B cell (primary cell): ENCODE results near the gene ARHGAP11A. TPM values are rescaled to one million over a fixed set of nuclear protein-coding genes. Genes with fewer than 3 reads are reported as not detected.

Experiments used
- ATAC-seq: fragments of 200-7000 bp; cut with Tn5 transposase; one replicate; pipeline ENCODE4 v1.10.0; 2021; ENCODE audit warnings: low read depth, mild to moderate bottlenecking, moderate number of reproducible peaks, moderate library complexity
- CTCF ChIA-PET: fragments of 350-600 bp; sonication (Branson Sonifier 250); formaldehyde crosslinking; loops from one replicate; lab custom pipeline; 2021; ENCODE audit warnings: antibody characterized with exemption, inconsistent platforms; lab: Charles Lee
- POLR2A ChIA-PET: fragments of 350-600 bp; sonication (Branson Sonifier 250); formaldehyde crosslinking; loops from one replicate; lab custom pipeline; 2021; ENCODE audit warnings: antibody characterized with exemption; lab: Charles Lee
- DNase-seq: peaks from one replicate; pipeline ENCODE4 v3.0.0; 2013
- H2AFZ ChIP-seq: 2 replicates; pipeline ENCODE4 v1.6.1; 2012; ENCODE audit warnings: mild to moderate bottlenecking, low read depth, low read length; ENCODE audit not compliant: insufficient read depth, poor library complexity, severe bottlenecking
- H3K27ac ChIP-seq, 2 donors: 1 replicate in 1 of 2; 2 replicates in 1 of 2; pipeline ENCODE4 v1.5.1; 2012 to 2013; ENCODE audit warnings: low read length in 2 of 2, mild to moderate bottlenecking in 2 of 2, moderate library complexity in 1 of 2
- H3K27me3 ChIP-seq, 4 experiments: fragments of 200-600 bp in 1 of 4; sonication (generic) in 1 of 4; replicated peaks in 1 of 4; 1 replicate in 2 of 4; 2 replicates in 2 of 4; pipeline versions ENCODE4 v1.6.1 to v1.7.0; 2013 to 2016; ENCODE audit warnings: low read length in 3 of 4, mild to moderate bottlenecking in 2 of 4, mixed read lengths in 1 of 4, moderate library complexity in 1 of 4; ENCODE audit not compliant: insufficient read depth in 4 of 4, control insufficient read depth in 3 of 4; ENCODE audit errors: control extremely low read depth in 1 of 4
- H3K36me3 ChIP-seq, 2 experiments: replicated peaks in 1 of 2; 1 replicate in 1 of 2; 2 replicates in 1 of 2; pipeline versions ENCODE4 v1.6.1 to v1.7.1; 2013; ENCODE audit warnings: low read length in 1 of 2; ENCODE audit not compliant: insufficient read depth in 2 of 2, control insufficient read depth in 1 of 2; ENCODE audit errors: control extremely low read depth in 1 of 2, extremely low read depth in 1 of 2
- H3K4me1 ChIP-seq, 2 donors: fragments of 200-600 bp in 1 of 2; sonication (generic) in 1 of 2; 1 replicate in 1 of 2; 2 replicates in 1 of 2; pipeline versions ENCODE4 v1.5.1 to v1.6.1; 2013 to 2017; ENCODE audit warnings: low read length in 2 of 2; ENCODE audit not compliant: control insufficient read depth in 2 of 2, insufficient read depth in 2 of 2
- H3K4me2 ChIP-seq: replicated peaks from 2 replicates; pipeline ENCODE3; 2012; ENCODE audit warnings: mild to moderate bottlenecking, low read depth, low read length; ENCODE audit not compliant: poor library complexity, severe bottlenecking
- H3K4me3 ChIP-seq, 5 experiments: fragments of 200-600 bp in 1 of 5; sonication (generic) in 1 of 5; 1 replicate in 3 of 5; 2 replicates in 2 of 5; pipeline versions ENCODE4 v1.5.1 to v1.7.0; 2011 to 2016; ENCODE audit warnings: low read length in 4 of 5, mild to moderate bottlenecking in 4 of 5, low read depth in 2 of 5, control low read depth in 1 of 5, moderate library complexity in 1 of 5; ENCODE audit not compliant: insufficient read depth in 1 of 5; ENCODE audit errors: control extremely low read depth in 1 of 5, extremely low read depth in 1 of 5
- H3K79me2 ChIP-seq: fragments of 200-600 bp; sonication (generic); one replicate; pipeline ENCODE4 v1.6.0; 2016; ENCODE audit warnings: low read length; ENCODE audit not compliant: control insufficient read depth, insufficient read depth
- H3K9ac ChIP-seq: fragments of 200-600 bp; sonication (generic); 2 replicates; pipeline ENCODE4 v1.6.1; 2017; ENCODE audit warnings: mild to moderate bottlenecking, low read length, moderate library complexity
- H3K9me3 ChIP-seq, 3 donors: one replicate each; pipeline versions ENCODE4 v1.6.1 to v1.7.1; 2013; ENCODE audit warnings: low read length in 2 of 3; ENCODE audit not compliant: control insufficient read depth in 2 of 3, insufficient read depth in 1 of 3; ENCODE audit errors: control extremely low read depth in 1 of 3
- H4K20me1 ChIP-seq: 2 replicates; pipeline ENCODE4 v1.6.0; 2012; ENCODE audit warnings: mild to moderate bottlenecking, low read length; ENCODE audit not compliant: insufficient read depth, control insufficient read depth, poor library complexity, severe bottlenecking
- H3K27ac Mint-ChIP-seq: one replicate; pipeline ENCODE4 v1.8.0; 2021; ENCODE audit warnings: mixed read lengths
- H3K27me3 Mint-ChIP-seq: one replicate; pipeline ENCODE4 v1.8.0; 2021; ENCODE audit warnings: mixed read lengths
- H3K4me1 Mint-ChIP-seq: one replicate; pipeline ENCODE4 v1.8.0; 2021; ENCODE audit warnings: mixed read lengths
- H3K4me3 Mint-ChIP-seq: one replicate; pipeline ENCODE4 v1.8.0; 2021; ENCODE audit warnings: mixed read lengths
- H3K9me3 Mint-ChIP-seq: one replicate; pipeline ENCODE4 v1.8.0; 2022; ENCODE audit warnings: mixed read lengths; ENCODE audit not compliant: insufficient read depth
- CTCF ChIP-seq: fragments of 200-600 bp; IDR thresholded peaks from one replicate; pipeline ENCODE4 v1.8.0; 2022; ENCODE audit warnings: antibody characterized with exemption, mild to moderate bottlenecking
- EZH2 ChIP-seq: IDR thresholded peaks from 2 replicates; pipeline ENCODE4 v1.6.1; 2012; ENCODE audit warnings: borderline replicate concordance, low read depth, mild to moderate bottlenecking, moderate library complexity, low read length; ENCODE audit not compliant: insufficient read depth, poor library complexity, severe bottlenecking
- WGBS: methylation state at CpG from one replicate; pipeline ENCODE4 v1.1.5; 2013; ENCODE audit warnings: missing lambda C conversion rate; ENCODE audit not compliant: insufficient coverage; 5-methylcytosine and 5-hydroxymethylcytosine counted together
- intact Hi-C: fragments of 100-400 bp; cut with micrococcal nuclease; formaldehyde crosslinking; loops from one replicate; pipeline ENCODE4 v1.10.0; 2022
- polyA plus RNA-seq: library from polyadenylated mRNA; depleted of rRNA; stranded (reverse); fragments of >200 nt; gene quantifications from 2 replicates; pipeline ENCODE4 v1.2.3, GENCODE V29; 2012
- total RNA-seq, 2 donors: library from RNA; stranded (reverse); fragments of 120-200 nt in 1 of 2; gene quantifications; 1 replicate in 1 of 2; 2 replicates in 1 of 2; pipeline versions ENCODE4 v1.2.3 to v1.2.4, GENCODE V29; 2013 to 2022

Gene ARHGAP11A
- total and polyA plus RNA-seq, 2 donors (not counting 1 experiment from before 2014, with no cell fraction given), result 0.51 to 3.3 TPM

GRCh38 chr15:32671339-32672325 lies 56.3 kb downstream of the ARHGAP11A start:
- POLR2A ChIA-PET, result no interaction called here
- Mint-ChIP-seq H3K27ac (no peak overlapping the region), H3K4me1 (no peaks in the 10 kb centered on the region), H3K9me3 (no peaks in the 10 kb centered on the region), H3K4me3 (no peak overlapping the region), H3K27me3 (no peaks in the 10 kb centered on the region)
- Histone ChIP-seq H3K9ac (no peak overlapping the region), H3K36me3 (no peaks in the 10 kb centered on the region), H4K20me1 (no peaks in the 10 kb centered on the region), H3K4me1 (no peaks in the 10 kb centered on the region), H3K4me2 (no peak overlapping the region), H3K79me2 (no peaks in the 10 kb centered on the region), H3K27ac (no peak overlapping the region), H3K27me3 (no peaks in the 10 kb centered on the region), H2AFZ (no peak overlapping the region), H3K4me3 (no peak overlapping the region), H3K9me3 (no peaks in the 10 kb centered on the region)
- DNase-seq (no peak), ATAC-seq (no peak)
- TF ChIP-seq EZH2 (no peak), CTCF (no peak)
- CTCF ChIA-PET, result no interaction called here
- intact Hi-C loops, result no loop called here
- 90% methylated on average over 26 of the region's 29 CpGs for WGBS

- no peak overlapping the region for H3K27ac ChIP-seq
- H3K4me1 ChIP-seq, result no peaks in the 10 kb centered on the region
- H4K20me1 ChIP-seq, result no peaks in the 10 kb centered on the region
- TF ChIP-seq CTCF (no peak), EZH2 (no peak)
- H3K9ac ChIP-seq, result no peak overlapping the region
- H3K4me3 ChIP-seq, result no peak overlapping the region
- 100% methylated on average over 1 of the region's 2 CpGs for WGBS
- H3K36me3 ChIP-seq, result no peaks in the 10 kb centered on the region
- no peaks in the 10 kb centered on the region for H3K9me3 ChIP-seq
- intact Hi-C loops, result no loop called here
- H3K27me3 ChIP-seq, result no peaks in the 10 kb centered on the region
- H2AFZ ChIP-seq, result no peak overlapping the region
- no peak overlapping the region for H3K4me3 Mint-ChIP-seq
- no peaks in the 10 kb centered on the region for H3K79me2 ChIP-seq
- ATAC-seq (no peak), DNase-seq (no peak)
- H3K27me3 Mint-ChIP-seq, result no peaks in the 10 kb centered on the region
- no peaks in the 10 kb centered on the region for H3K4me1 Mint-ChIP-seq
- no peak overlapping the region for H3K27ac Mint-ChIP-seq
- no peak overlapping the region for H3K4me2 ChIP-seq
- ChIA-PET CTCF (no interaction called here), POLR2A (no interaction called here)
- H3K9me3 Mint-ChIP-seq, result no peaks in the 10 kb centered on the region
These were observed 59.4 kb downstream of the ARHGAP11A start for GRCh38 chr15:32674681-32675080.
